Stimulated activated CD4-positive, alpha-beta T cell treated with anti-CD3 and anti-CD28 coated beads, Interleukin-1b, Interleukin-23, amount 100 ng/mL, for 24 hours (primary cell): Measurements from ENCODE around the gene LNPK.
"Not testable (repeated sequence)": the region's sequence is repeated elsewhere in the genome, so short reads cannot be mapped to it uniquely, and the experiment has no call there.

ENCODE experiments used
- DNase-seq, 4 experiments: peaks; one replicate each; pipeline ENCODE4 v3.0.0-alpha.2; 2020; ENCODE audit warnings: low read depth in 4 of 4, low spot score in 1 of 4

Gene LNPK

DNA sequence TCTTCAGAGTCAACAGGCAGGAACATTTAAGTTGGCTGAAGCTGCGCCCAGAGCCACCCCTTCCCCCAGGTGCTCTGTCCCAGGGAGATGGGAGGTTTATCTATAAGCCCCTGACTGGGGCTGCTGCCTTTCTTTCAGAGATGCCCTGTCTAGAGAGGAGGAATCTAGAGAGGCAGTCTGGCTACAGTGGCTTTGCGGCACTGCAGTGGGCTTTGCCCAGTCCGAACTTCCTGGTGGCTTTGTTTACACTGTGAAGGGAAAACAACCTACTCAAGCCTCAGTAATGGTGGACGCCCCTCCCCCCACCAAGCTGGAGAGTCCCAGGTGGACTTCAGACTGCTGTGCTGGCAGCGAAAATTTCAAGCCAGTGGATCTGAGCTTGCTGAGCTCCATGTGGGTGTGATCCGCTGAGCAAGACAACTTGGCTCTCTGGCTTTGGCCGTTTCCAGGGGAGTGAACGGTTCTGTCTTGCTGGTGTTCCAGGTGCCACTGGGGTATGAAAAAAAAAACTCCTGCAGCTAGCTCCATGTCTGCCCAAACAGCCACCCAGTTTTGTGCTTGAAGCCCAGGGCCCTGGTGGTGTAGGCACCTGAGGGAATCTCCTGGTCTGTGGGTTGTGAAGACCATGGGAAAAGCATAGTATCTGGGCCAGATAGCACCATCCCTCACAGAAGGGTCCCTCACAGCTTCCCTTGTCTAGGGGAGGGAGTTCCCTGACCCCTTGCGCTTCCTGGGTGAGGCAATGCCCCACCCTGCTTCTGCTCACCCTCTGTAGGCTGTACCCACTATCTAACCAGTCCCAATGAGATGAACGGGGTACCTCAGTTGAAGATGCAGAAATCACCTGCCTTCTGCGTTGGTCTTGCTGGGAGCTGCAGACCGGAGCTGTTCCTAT lies 88.0 kb downstream of the LNPK start:
- not testable (repeated sequence) for DNase-seq

DNA sequence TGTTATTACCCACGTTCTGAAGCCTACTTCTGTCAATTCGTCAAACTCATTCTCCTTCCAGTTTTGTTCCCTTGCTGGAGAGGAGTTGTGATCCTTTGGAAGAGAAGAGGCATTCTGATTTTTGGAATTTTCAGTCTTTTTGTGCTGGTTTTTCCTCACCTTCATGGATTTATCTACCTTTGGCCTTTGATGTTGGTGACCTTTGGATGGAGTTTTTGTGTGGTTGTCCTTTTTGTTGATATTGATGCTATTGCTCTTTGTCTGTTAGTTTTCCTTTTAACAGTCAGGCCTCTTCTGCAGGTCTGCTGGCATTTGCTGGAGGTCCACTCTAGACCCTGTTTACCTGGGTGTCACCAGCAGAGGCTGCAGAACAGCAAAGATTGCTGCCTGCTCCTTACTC lies 88.8 kb downstream of the LNPK start:
- not testable (repeated sequence) for DNase-seq

DNA sequence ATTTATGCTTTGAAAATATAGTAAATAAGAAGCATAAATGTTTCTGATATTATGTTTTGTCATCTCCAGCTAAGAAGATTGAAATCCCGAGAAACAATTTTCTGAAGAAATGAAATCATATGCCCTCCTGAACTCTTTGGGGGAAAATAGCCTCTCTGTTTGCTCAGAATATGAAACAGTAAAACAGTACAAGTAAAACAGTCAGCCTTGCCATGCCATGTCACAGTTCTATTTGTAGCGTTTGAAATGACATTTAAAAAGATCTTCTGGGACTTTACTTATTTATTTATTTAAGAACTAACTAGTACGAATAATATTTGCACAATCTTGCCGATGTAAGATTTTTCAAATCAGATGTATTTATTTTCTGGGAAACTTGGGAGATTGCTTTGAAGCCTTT lies 98.0 kb downstream of the LNPK start:
- DNase-seq, result no peak

DNA sequence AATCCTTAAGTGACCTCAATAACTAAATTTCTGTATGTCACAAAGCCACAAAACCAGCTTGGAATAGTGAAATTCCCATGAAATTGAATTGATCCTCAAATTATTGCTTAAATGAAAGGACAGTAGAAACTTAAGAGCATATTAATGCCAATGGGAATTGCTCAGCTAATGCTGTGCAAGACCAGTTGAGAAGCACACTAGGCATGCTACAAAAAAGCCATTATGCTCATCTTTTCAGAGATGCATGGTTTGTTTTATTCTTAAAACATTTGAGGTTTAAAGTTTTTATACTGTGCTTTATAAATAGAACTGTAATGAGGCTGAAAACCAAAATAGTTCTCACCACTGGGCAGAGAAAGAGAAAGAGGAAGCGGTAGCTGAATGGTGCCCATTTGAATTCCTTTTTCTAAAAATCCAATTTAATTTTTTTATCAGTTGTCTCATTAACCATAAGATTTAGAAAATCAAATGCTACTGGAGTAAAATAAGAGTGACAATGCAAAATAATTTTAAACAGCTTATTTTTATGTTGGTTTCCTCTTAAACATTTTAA lies 98.6 kb downstream of the LNPK start:
- no peak for DNase-seq

DNA sequence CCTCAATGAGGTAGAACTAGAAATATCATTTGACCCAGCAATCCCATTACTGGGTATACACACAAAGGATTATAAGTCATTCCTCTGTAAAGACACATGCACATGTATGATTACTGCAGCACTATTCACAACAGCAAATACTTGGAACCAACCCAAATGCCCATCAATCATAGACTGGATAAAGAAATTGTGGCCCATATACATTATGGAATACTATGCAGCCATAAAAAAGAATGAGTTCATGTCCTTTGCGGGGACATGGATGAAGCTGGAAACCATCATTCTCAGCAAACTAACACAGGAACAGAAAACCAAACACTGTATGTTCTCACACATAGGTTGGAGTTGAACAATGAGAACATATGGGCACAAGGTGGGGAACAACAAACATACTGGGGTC lies 106.1 kb downstream of the LNPK start:
- not testable (repeated sequence) for DNase-seq

DNA sequence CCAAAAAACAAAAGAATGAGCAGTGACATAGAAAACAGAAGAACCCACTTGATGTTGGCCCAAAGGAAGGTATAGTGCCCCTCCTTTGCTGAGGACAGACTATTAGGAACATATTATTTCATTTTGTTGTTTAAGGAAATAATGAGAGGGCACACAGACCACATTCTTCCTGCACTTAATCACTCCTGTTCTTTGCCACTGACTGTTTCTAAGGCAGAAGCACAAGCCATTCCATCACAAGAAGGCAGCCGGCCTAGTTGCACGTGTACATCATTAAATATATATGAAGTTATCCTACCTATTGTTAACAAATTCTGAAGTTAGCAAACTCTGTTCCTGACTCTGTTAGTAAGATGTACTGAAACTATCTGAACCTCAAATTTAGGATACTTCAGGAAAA lies 110.0 kb downstream of the LNPK start:
- DNase-seq, result no peak

DNA sequence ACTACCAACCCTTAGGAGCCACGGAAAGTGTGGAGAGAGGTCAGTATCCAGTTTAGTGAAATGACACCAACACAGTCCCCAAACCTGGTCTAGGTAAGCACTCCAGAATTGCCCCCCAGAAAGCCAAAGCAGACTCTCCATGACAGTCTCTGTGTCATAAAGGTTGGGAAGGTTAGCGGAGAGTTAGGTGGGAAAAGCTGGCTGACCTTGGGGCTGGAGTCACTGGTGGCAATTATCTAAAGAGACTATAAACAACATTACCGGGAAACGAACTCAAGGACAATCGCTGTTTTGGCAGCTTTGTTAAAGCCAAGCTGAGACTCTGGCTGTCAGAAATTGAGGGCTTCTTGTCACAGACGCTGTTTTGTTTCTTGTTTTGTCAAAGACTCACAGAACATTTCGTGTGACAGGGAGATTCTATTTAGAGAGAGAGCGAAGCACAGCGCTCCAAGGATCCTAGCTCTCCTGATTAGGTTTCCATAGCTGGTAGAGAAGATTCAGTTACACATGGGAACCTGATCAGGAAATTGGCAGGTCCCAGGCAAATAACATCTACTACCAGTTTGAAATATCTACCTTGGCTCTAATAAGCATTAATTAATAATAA lies 111.3 kb downstream of the LNPK start:
- DNase-seq, result no peak

DNA sequence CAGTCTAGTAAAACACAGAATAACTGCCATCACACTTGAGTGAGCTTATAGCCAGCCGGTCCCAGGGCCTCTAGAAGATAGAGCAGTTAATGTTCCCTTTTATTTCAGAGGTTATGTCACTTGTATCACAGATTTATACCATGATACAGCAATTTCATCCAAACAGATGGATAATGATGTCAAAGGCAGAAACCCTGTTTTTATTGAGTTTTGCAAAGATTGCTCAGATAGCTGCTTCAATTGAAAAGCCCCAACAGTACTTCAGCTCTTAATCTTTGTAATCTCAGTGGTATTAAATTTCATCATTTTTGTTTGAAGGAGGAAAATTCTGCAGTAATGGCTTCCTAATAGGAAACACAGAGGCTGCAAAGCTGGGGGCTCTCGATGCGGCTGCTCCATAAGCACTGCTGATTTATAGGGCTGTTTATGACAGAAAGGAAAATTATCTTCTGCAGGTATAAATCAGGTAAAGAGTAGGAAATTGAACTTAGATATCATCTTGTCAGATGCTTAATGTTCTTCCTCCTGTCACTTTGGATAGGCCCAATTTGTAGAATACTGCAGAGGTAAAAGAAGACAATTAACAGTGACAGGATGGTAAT lies 112.3 kb downstream of the LNPK start:
- no peak for DNase-seq

DNA sequence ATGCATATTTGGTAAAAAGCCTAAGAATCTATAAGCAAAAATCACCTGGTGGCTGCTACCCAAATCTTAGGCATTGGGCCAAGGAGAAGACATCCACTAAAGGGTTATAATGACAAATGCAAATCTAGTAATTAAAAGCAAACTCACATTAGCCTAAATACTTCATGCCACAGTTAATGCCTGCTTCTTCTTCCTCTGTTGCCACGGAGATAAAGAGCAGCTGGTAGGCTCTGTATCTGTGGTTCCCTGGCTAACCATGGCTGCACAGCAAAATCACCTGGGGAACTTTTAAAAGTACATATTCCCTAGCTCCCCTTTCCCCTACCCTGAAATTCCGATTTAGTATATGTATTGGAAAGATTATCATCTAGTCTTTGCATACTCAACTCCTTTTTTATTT lies 114.3 kb downstream of the LNPK start:
- no peak for DNase-seq

DNA sequence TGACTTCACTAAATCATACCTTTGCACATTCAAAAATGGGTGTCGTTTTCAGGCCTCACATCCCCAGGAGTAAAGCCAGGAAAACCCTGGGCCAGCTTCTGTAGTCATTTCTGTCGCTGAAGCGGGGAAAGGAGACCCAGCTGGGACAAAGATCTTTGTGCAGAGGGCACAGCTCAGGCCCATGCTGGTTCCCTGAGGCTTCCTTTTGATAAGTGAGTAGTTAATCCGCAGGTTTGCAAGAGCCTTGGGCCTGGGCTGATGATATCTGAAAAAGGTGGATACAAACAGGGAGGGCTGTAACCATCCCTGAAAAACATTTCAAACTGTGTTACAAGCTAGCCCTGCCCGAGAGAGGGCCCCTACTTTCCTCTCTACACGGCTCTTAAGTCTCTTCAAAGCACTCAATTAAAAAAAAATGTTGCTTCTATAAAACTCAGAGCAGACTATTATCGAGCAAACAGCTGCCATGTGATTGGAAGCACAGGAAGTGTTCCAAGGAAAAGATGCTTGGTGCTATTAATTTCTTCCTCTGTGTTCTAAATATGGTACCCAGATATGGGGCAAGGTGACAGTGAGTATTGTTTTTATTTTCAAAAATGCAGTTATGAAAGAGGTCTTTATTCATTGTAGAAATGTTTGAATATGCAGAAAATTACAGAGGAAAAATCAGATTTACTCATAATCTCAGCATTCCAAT lies 117.2 kb downstream of the LNPK start:
- no peak for DNase-seq

DNA sequence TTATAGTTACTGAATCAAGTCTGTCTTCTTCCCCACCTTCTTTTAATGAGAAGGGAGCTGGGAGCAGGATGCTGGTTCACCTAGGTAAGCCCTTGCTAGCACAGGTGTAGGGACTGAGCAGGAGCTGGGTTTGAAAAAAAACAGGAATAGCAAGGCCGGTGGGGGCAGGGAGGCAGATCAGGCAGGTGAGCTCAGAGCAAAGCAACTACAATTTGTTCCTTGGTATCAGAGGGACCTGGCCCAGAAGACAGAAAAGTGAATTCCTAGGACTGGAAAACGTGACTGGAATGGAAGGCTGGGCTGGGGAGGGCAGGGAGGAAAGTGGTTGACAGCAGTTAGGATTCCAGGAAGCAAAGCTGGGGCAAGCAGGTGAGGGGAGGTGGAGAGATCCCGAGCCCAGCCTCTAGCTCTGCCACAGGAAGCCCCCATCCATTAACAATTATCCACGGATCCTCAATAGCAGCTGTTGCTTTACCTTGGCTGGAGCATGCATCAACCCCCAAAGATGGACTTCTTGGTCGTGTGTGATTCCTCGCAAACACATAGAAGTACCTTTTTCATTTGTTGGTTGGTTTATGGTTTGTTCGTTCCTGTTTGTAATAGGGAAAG lies 118.4 kb downstream of the LNPK start:
- DNase-seq, result no peak

DNA sequence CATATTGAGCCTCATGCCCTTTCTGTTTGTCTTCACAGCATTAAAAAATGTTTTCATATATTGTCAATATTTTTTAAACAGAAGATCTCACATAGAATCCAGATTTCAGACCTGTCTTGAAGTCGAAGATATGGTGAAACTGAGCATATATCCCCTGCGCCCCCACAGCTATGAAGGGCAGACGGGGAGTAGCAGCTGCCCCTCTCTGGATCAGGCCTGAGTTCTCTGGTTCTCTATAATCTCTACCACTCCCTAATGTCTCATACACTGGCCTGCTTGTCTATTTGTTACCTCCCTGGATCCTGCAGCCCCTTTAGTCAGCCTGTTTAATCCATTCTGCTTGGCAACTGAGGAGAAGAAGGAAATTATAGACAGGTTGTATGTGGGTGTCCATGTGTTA lies 122.4 kb downstream of the LNPK start:
- DNase-seq, result no peak

DNA sequence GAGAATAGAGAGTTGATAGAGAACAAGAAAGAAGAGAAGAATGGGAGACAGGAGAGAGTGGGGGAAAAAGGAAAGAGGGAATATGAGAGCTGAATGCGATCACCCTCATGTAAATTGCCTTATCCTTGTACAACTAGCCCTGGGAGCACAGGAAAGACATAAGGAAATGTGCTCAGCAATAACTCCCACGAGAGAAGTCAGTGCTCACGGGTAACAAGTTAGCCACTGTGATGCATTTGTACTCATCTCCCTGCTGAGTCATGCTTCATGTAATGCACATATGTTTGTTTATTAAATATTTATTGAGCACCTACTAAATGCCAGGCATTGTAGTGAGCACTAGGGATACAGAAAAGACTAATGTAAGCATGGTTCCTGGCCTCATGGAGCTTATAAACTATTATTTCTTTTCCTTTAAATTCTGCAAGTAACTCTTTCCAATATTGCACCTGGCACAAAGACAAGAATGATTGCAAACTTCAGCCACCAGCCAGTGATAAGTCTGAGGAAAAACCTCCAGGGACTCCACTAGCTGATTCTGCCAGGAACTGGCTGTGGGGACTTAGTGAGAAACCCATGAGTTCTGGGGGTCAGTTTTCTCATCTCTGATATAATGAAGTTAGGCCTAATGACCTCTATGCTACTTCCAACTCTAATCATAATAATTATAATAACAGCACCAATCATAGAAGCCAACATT lies 124.1 kb downstream of the LNPK start:
- no peak for DNase-seq

DNA sequence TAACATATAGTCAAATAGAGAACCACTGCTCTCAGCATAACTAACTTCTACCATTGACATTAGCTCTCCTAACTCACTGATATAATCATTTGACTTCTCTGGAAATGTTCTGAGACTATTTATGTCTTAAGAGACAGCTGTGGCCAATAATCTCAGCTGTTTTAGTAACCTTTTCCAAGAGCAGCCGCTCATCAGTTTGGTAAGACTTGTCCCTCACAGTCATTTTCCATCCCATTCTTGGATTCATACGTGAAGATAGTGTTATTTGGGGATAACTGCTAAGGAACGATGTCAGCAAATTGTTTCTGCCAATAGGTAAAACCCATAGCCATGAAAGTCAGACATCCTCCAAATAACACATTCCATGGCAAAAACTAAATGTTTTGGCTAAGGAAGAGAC lies 127.8 kb downstream of the LNPK start:
- DNase-seq, result no peak
